ENCODE results near the gene TBX1.

Gene TBX1

DNA sequence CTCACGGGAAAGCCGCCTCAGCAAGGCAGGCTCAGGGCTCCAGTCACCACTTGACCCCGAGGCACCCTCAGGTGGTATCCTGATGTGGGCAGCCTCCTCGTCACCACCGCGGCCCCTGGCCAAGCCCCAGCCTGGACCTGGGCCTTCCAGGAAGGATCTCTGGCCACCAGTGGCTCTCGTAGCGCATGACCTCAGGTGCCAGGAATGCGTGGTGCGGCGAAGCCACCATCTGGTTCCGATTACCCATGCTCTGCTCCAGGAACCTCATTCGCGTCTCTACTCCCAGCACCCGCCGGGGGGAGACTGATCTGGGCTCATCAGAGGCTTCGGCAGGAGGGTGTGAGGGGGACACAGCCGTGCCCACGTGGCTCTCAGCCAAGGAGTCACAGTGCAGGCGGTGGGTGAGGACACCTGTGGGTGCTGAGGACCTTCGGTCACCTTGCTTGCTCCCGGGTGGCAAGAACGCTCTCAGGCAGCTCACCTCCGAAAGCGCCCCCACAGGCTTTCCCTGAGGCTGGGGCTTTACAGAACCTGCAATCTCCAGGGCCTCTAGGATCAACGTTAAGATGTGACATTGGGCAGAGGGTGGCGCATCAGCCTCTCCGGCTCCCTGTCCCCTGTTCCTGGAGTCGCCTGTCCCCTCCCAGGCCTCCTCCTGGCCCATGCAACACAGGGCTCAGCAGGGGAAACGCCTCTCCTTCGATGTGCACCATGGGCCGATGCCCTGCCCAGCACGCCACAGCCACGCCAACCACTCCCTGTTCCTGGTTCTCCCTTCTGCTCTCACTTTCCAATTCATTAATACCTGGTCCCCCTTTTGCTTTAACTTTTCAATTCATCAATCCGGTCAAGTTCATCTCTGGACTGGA, 39.0 kb downstream of the TBX1 start:
- Histone ChIP-seq H3K9me3 (ENCODE audit: insufficient read depth, low read depth, low read length) (no peaks in the 10 kb centered on the region), H3K27me3 (ENCODE audit: insufficient read depth, low read length) (no peaks in the 10 kb centered on the region), H3K4me1 (ENCODE audit: insufficient read depth, low read length) (no peaks in the 10 kb centered on the region), H3K27ac (ENCODE audit: low read depth, low read length) (no peak overlapping the region), H3K9ac (ENCODE audit: low read depth, low read length) (no peak overlapping the region), H3K36me3 (ENCODE audit: insufficient read depth, low read length) (no peaks in the 10 kb centered on the region), H3K4me3 (ENCODE audit: low read length) (no peak overlapping the region)
- WGBS, result 92% methylated on average over 35 of the region's 35 CpGs

- WGBS, result 92% methylated on average over 8 of the region's 8 CpGs
- H3K4me3 ChIP-seq (ENCODE audit: low read length), result no peak overlapping the region
- H3K27me3 ChIP-seq (ENCODE audit: insufficient read depth, low read length), result no peaks in the 10 kb centered on the region
- H3K9ac ChIP-seq (ENCODE audit: low read depth, low read length), result no peak overlapping the region
- H3K4me1 ChIP-seq (ENCODE audit: insufficient read depth, low read length), result no peaks in the 10 kb centered on the region
- H3K27ac ChIP-seq (ENCODE audit: low read depth, low read length), result no peak overlapping the region
- no peaks in the 10 kb centered on the region for H3K9me3 ChIP-seq (ENCODE audit: insufficient read depth, low read depth, low read length)
- no peaks in the 10 kb centered on the region for H3K36me3 ChIP-seq (ENCODE audit: insufficient read depth, low read length)
Observed at GRCh38 chr22:19800306-19800705, 39.7 kb downstream of the TBX1 start.

DNA sequence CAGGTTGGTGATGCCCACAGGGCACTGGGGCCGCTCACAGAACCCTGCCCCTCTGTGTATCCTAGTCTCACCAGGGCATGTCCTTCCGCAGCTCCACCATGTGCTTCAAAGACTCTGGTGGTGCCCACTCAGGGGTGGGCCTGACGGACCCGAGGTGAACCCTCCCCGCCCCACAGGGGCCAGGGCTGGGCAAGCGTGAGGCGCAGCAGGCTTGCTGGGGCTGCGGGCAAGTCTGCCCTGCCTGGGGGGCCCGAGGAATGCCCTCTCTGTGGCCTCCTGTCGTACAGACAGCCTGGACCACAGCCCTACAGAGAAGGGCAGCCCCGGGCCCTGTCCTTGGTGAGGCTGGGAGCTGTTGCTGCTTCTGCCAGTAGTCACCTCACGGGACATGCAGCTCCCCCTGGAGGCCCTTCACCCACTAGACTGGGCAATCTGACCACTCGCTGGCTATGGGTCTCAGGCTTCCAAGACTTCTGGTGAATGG, 40.2 kb downstream of the TBX1 start:
- WGBS, result 92% methylated on average over 13 of the region's 13 CpGs
- H3K27me3 ChIP-seq (ENCODE audit: insufficient read depth, low read length), result no peaks in the 10 kb centered on the region
- no peak overlapping the region for H3K4me3 ChIP-seq (ENCODE audit: low read length)
- H3K9me3 ChIP-seq (ENCODE audit: insufficient read depth, low read depth, low read length), result no peaks in the 10 kb centered on the region
- H3K9ac ChIP-seq (ENCODE audit: low read depth, low read length), result no peak overlapping the region
- no peaks in the 10 kb centered on the region for H3K4me1 ChIP-seq (ENCODE audit: insufficient read depth, low read length)
- H3K36me3 ChIP-seq (ENCODE audit: insufficient read depth, low read length), result no peaks in the 10 kb centered on the region
- no peak overlapping the region for H3K27ac ChIP-seq (ENCODE audit: low read depth, low read length)

- H3K4me3 ChIP-seq (ENCODE audit: low read length), result no peak overlapping the region
- 91% methylated on average over 18 of the region's 18 CpGs for WGBS
- H3K9me3 ChIP-seq (ENCODE audit: insufficient read depth, low read depth, low read length), result no peaks in the 10 kb centered on the region
- H3K27me3 ChIP-seq (ENCODE audit: insufficient read depth, low read length), result no peaks in the 10 kb centered on the region
- no peaks in the 10 kb centered on the region for H3K36me3 ChIP-seq (ENCODE audit: insufficient read depth, low read length)
- H3K9ac ChIP-seq (ENCODE audit: low read depth, low read length), result no peak overlapping the region
- H3K27ac ChIP-seq (ENCODE audit: low read depth, low read length), result no peak overlapping the region
- no peaks in the 10 kb centered on the region for H3K4me1 ChIP-seq (ENCODE audit: insufficient read depth, low read length)
Observed at GRCh38 chr22:19801340-19802000, 40.9 kb downstream of the TBX1 start.

GRCh38 chr22:19802001-19802893, 41.7 kb downstream of the TBX1 start:
- no peaks in the 10 kb centered on the region for H3K4me1 ChIP-seq (ENCODE audit: insufficient read depth, low read length)
- H3K36me3 ChIP-seq (ENCODE audit: insufficient read depth, low read length), result no peaks in the 10 kb centered on the region

GRCh38 chr22:19802894-19803735, 42.5 kb downstream of the TBX1 start:
- Histone ChIP-seq H3K27ac (ENCODE audit: low read depth, low read length) (no peak overlapping the region), H3K27me3 (ENCODE audit: insufficient read depth, low read length) (no peaks in the 10 kb centered on the region), H3K9me3 (ENCODE audit: insufficient read depth, low read depth, low read length) (no peaks in the 10 kb centered on the region), H3K4me1 (ENCODE audit: insufficient read depth, low read length) (no peaks in the 10 kb centered on the region), H3K9ac (ENCODE audit: low read depth, low read length) (no peak overlapping the region), H3K36me3 (ENCODE audit: insufficient read depth, low read length) (no peaks in the 10 kb centered on the region), H3K4me3 (ENCODE audit: low read length) (no peak overlapping the region)
- 94% methylated on average over 19 of the region's 19 CpGs for WGBS

More at GRCh38 chr22:19802001-19802893, 41.7 kb downstream of the TBX1 start:
- WGBS, result 94% methylated on average over 26 of the region's 26 CpGs
- Histone ChIP-seq H3K4me3 (ENCODE audit: low read length) (no peak overlapping the region), H3K9me3 (ENCODE audit: insufficient read depth, low read depth, low read length) (no peaks in the 10 kb centered on the region), H3K27me3 (ENCODE audit: insufficient read depth, low read length) (no peaks in the 10 kb centered on the region), H3K27ac (ENCODE audit: low read depth, low read length) (no peak overlapping the region), H3K9ac (ENCODE audit: low read depth, low read length) (no peak overlapping the region)

- Histone ChIP-seq H3K36me3 (ENCODE audit: insufficient read depth, low read length) (no peaks in the 10 kb centered on the region), H3K9ac (ENCODE audit: low read depth, low read length) (no peak overlapping the region), H3K27ac (ENCODE audit: low read depth, low read length) (no peak overlapping the region), H3K4me1 (ENCODE audit: insufficient read depth, low read length) (no peaks in the 10 kb centered on the region), H3K4me3 (ENCODE audit: low read length) (no peak overlapping the region), H3K27me3 (ENCODE audit: insufficient read depth, low read length) (no peaks in the 10 kb centered on the region), H3K9me3 (ENCODE audit: insufficient read depth, low read depth, low read length) (no peaks in the 10 kb centered on the region)
- WGBS, result 93% methylated on average over 8 of the region's 8 CpGs
Observed at GRCh38 chr22:19803736-19804267, 43.2 kb downstream of the TBX1 start.

- WGBS, result 94% methylated on average over 8 of the region's 8 CpGs
- H3K4me1 ChIP-seq (ENCODE audit: insufficient read depth, low read length), result no peaks in the 10 kb centered on the region
- no peaks in the 10 kb centered on the region for H3K9me3 ChIP-seq (ENCODE audit: insufficient read depth, low read depth, low read length)
- no peak overlapping the region for H3K27ac ChIP-seq (ENCODE audit: low read depth, low read length)
- H3K4me3 ChIP-seq (ENCODE audit: low read length), result no peak overlapping the region
- H3K9ac ChIP-seq (ENCODE audit: low read depth, low read length), result no peak overlapping the region
- no peaks in the 10 kb centered on the region for H3K27me3 ChIP-seq (ENCODE audit: insufficient read depth, low read length)
- no peaks in the 10 kb centered on the region for H3K36me3 ChIP-seq (ENCODE audit: insufficient read depth, low read length)
Observed at GRCh38 chr22:19805821-19806212, 45.2 kb downstream of the TBX1 start.

- no peak overlapping the region for H3K27ac ChIP-seq (ENCODE audit: low read depth, low read length)
- H3K36me3 ChIP-seq (ENCODE audit: insufficient read depth, low read length), result no peaks in the 10 kb centered on the region
- H3K27me3 ChIP-seq (ENCODE audit: insufficient read depth, low read length), result no peaks in the 10 kb centered on the region
- 85% methylated on average over 38 of the region's 38 CpGs for WGBS
- no peak overlapping the region for H3K4me3 ChIP-seq (ENCODE audit: low read length)
- no peaks in the 10 kb centered on the region for H3K9me3 ChIP-seq (ENCODE audit: insufficient read depth, low read depth, low read length)
- H3K9ac ChIP-seq (ENCODE audit: low read depth, low read length), result no peak overlapping the region
- H3K4me1 ChIP-seq (ENCODE audit: insufficient read depth, low read length), result no peaks in the 10 kb centered on the region
Observed at GRCh38 chr22:19806213-19807160, 45.9 kb downstream of the TBX1 start.

Data from HUES64 (cell line).